MM.1S (cell line): ENCODE measurements around the gene SAV1.
A peak's percentile ranks its signal among the peaks of the same experiment; 100 is the strongest.

ENCODE experiments used
- DNase-seq: peaks from one replicate; pipeline ENCODE4 v3.0.0-alpha.2; 2015
- H2AFZ ChIP-seq: fragments of 300-600 bp; sonication (generic); 2 replicates; pipeline ENCODE4 v1.6.0; 2016; ENCODE audit warnings: antibody characterized with exemption, low read length
- H3F3A ChIP-seq: fragments of 300-600 bp; sonication (generic); 2 replicates; pipeline ENCODE4 v1.6.1; 2016; ENCODE audit warnings: mild to moderate bottlenecking, antibody characterized with exemption, low read length, moderate library complexity, mixed read lengths; ENCODE audit not compliant: insufficient read depth
- H3K27ac ChIP-seq: fragments of 300-600 bp; sonication (generic); 2 replicates; pipeline ENCODE4 v1.5.1; 2016; ENCODE audit warnings: mild to moderate bottlenecking, low read length
- H3K27me3 ChIP-seq: fragments of 300-600 bp; sonication (generic); replicated peaks from 2 replicates; pipeline ENCODE4 v1.6.0; 2016; ENCODE audit warnings: low read length; ENCODE audit not compliant: insufficient read depth
- H3K36me3 ChIP-seq: fragments of 300-600 bp; sonication (generic); replicated peaks from 2 replicates; pipeline ENCODE4 v1.6.1; 2016; ENCODE audit warnings: mild to moderate bottlenecking, low read length, mixed read lengths; ENCODE audit not compliant: insufficient read depth
- H3K4me1 ChIP-seq: fragments of 300-600 bp; sonication (generic); 2 replicates; pipeline ENCODE4 v1.6.1; 2016; ENCODE audit warnings: low read length, mixed read lengths
- H3K4me2 ChIP-seq: fragments of 300-600 bp; sonication (generic); 2 replicates; pipeline ENCODE4 v1.6.0; 2016; ENCODE audit warnings: low read depth, low read length
- H3K4me3 ChIP-seq: fragments of 300-600 bp; sonication (generic); 2 replicates; pipeline ENCODE4 v1.5.1; 2016; ENCODE audit warnings: low read length, mixed read lengths
- H3K79me2 ChIP-seq: fragments of 300-600 bp; sonication (generic); 2 replicates; pipeline ENCODE4 v1.6.1; 2016; ENCODE audit warnings: mixed run types, low read length, mixed read lengths
- H3K9ac ChIP-seq: fragments of 300-600 bp; sonication (generic); 2 replicates; pipeline ENCODE4 v1.6.1; 2016; ENCODE audit warnings: low read length, mixed read lengths
- H3K9me2 ChIP-seq: fragments of 300-600 bp; sonication (generic); replicated peaks from 2 replicates; pipeline ENCODE4 v1.6.1; 2016; ENCODE audit warnings: mild to moderate bottlenecking, low read length, mixed read lengths; ENCODE audit not compliant: insufficient read depth
- H3K9me3 ChIP-seq: fragments of 300-600 bp; sonication (generic); replicated peaks from 2 replicates; pipeline ENCODE4 v1.6.1; 2016; ENCODE audit warnings: mild to moderate bottlenecking, low read length, mixed read lengths; ENCODE audit not compliant: insufficient read depth
- H4K20me1 ChIP-seq: fragments of 300-600 bp; sonication (generic); 2 replicates; pipeline ENCODE4 v1.6.1; 2016; ENCODE audit warnings: mild to moderate bottlenecking, low read length, moderate library complexity, mixed read lengths; ENCODE audit not compliant: insufficient read depth
- EZH2 ChIP-seq: fragments of 300-600 bp; sonication (generic); optimal IDR thresholded peaks from 2 replicates; pipeline ENCODE3; 2017; ENCODE audit warnings: low read depth, mild to moderate bottlenecking, antibody characterized with exemption, low read length, mixed read lengths
- EZH2phosphoT487 ChIP-seq: fragments of 300-600 bp; sonication (generic); IDR thresholded peaks from 2 replicates; pipeline ENCODE4 v1.6.1; 2018; ENCODE audit warnings: antibody characterized with exemption, low read length
- TF ChIP-seq, protein P1 (sequence below): fragments of 300-600 bp; sonication (generic); IDR thresholded peaks from 2 replicates; pipeline ENCODE4 v1.5.1; 2016; ENCODE audit warnings: antibody characterized with exemption, low read length, mixed read lengths

Gene SAV1

DNA sequence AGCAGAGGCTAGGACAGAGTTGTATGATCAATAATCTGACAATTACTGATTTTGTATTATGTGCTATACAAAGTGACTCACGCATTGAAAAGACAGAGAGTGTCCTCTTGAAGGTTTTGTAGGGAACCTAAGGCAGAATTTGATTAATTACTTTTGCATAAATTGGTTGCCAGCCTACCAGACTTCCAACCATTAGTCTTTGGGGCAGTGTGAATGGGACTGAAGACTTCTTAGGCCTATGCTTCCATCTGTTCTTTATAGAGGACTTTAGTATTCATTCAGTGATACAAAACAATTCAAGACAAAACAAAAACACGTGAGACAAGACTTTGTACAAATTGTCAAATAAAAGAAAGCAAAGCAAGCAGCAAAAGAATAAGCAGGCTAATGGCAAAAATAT is 61.6 kb downstream of the SAV1 start:
- no peak for DNase-seq
- Histone ChIP-seq H3K27ac (no peak overlapping the region), H3K9me2 (no peaks in the 10 kb centered on the region), H2AFZ (no peak overlapping the region), H3F3A (no peaks in the 10 kb centered on the region), H3K9me3 (no peaks in the 10 kb centered on the region), H3K4me3 (no peak overlapping the region), H3K27me3 (no peaks in the 10 kb centered on the region), H3K9ac (no peak overlapping the region), H3K4me1 (peaks cover 23% of the 10 kb centered on the region), H3K4me2 (peak overlapping the region; percentile 21; the same call in 1 of the 2 replicates), H3K79me2 (no peaks in the 10 kb centered on the region), H3K36me3 (no peaks in the 10 kb centered on the region), H4K20me1 (no peaks in the 10 kb centered on the region)
- TF ChIP-seq EZH2 (no peak), EZH2phosphoT487 (no peak)
- TF ChIP-seq, protein P1, sequence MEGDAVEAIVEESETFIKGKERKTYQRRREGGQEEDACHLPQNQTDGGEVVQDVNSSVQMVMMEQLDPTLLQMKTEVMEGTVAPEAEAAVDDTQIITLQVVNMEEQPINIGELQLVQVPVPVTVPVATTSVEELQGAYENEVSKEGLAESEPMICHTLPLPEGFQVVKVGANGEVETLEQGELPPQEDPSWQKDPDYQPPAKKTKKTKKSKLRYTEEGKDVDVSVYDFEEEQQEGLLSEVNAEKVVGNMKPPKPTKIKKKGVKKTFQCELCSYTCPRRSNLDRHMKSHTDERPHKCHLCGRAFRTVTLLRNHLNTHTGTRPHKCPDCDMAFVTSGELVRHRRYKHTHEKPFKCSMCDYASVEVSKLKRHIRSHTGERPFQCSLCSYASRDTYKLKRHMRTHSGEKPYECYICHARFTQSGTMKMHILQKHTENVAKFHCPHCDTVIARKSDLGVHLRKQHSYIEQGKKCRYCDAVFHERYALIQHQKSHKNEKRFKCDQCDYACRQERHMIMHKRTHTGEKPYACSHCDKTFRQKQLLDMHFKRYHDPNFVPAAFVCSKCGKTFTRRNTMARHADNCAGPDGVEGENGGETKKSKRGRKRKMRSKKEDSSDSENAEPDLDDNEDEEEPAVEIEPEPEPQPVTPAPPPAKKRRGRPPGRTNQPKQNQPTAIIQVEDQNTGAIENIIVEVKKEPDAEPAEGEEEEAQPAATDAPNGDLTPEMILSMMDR: no peak

DNA sequence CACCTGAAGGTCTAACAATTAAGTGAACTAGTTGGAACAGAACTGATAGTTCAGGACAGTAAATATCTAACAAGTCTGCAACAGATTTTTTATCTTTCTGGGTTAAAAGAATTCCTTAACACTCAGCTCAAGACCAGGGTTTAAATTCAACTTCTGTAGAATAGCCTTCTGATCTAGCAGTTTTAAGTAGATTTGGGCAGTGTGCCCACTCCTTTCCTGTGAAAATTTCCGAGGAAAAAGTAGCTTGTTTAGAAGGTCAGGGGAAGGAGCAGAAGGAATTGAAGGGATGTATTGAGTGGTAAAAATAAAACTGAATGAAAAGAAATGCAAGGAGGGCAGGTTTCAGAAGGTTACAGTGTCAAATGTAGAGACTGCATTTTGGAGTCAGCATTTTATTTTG is 62.3 kb downstream of the SAV1 start:
- Histone ChIP-seq H3K36me3 (no peaks in the 10 kb centered on the region), H4K20me1 (no peaks in the 10 kb centered on the region), H3K27me3 (no peaks in the 10 kb centered on the region), H3K27ac (no peak overlapping the region), H2AFZ (no peak overlapping the region), H3K9me2 (no peaks in the 10 kb centered on the region), H3F3A (no peaks in the 10 kb centered on the region), H3K4me3 (no peak overlapping the region), H3K9me3 (no peaks in the 10 kb centered on the region), H3K4me1 (peaks cover 23% of the 10 kb centered on the region), H3K79me2 (no peaks in the 10 kb centered on the region), H3K4me2 (peak overlapping the region; percentile 21; the same call in 1 of the 2 replicates), H3K9ac (no peak overlapping the region)
- TF ChIP-seq, protein P1: no peak
- no peak for TF ChIP-seq EZH2
- no peak for TF ChIP-seq EZH2phosphoT487
- no peak for DNase-seq

DNA sequence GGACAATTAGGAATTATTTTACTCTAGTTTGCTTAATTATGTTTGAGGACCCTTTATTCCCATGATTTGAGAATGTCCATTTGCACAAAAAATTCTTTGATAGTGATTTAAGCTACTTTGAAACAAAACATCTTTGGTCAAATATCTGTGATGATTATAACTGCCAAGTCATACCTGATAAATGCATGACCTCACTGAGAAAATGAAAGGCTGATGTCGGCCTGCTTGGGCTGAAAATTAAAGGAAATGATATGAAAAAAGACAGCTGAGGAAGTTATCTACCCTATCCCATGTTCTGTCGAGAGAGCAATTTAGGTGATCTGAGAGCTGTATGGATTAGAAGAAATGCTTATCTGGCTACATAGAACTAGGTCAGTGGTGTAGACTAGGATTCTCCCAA is 64.5 kb downstream of the SAV1 start:
- no peaks in the 10 kb centered on the region for H3K27me3 ChIP-seq
- no peak overlapping the region for H3K4me2 ChIP-seq
- no peaks in the 10 kb centered on the region for H3K9me3 ChIP-seq
- TF ChIP-seq, protein P1: no peak
- no peak for TF ChIP-seq EZH2
- no peak for TF ChIP-seq EZH2phosphoT487
- no peak for DNase-seq
- no peaks in the 10 kb centered on the region for H4K20me1 ChIP-seq
- no peaks in the 10 kb centered on the region for H3K9me2 ChIP-seq
- H2AFZ ChIP-seq: no peak overlapping the region
- H3K9ac ChIP-seq: no peak overlapping the region
- no peak overlapping the region for H3K27ac ChIP-seq
- H3K79me2 ChIP-seq: no peaks in the 10 kb centered on the region
- H3K4me3 ChIP-seq: no peak overlapping the region
- no peaks in the 10 kb centered on the region for H3F3A ChIP-seq
- H3K4me1 ChIP-seq: peaks cover 23% of the 10 kb centered on the region
- H3K36me3 ChIP-seq: no peaks in the 10 kb centered on the region
